Kidney (tissue), 14 donors: Measurements from ENCODE around the gene TSC22D1. TPM values are rescaled to one million over a fixed set of nuclear protein-coding genes. Genes with fewer than 3 reads are reported as not detected.
A peak's percentile ranks its signal among the peaks of the same experiment; 100 is the strongest.

Source experiments
- DNase-seq, 5 donors: peaks; one replicate each; pipeline ENCODE4 v3.0.0-alpha.2; 2013 to 2020
- FAIRE-seq: peaks from 2 replicates; lab custom pipeline; 2012; peaks lifted over from hg19 to GRCh38; lab: Jason Lieb, UNC
- H3K27ac ChIP-seq, 2 donors: one replicate each; pipeline ENCODE4 v1.7.0; 2013; ENCODE audit warnings: low read depth in 2 of 2, low read length in 2 of 2, inconsistent platforms in 1 of 2
- H3K27me3 ChIP-seq: one replicate; pipeline ENCODE4 v1.7.1; 2013; ENCODE audit warnings: low read length, inconsistent platforms; ENCODE audit not compliant: control insufficient read depth, insufficient read depth
- H3K36me3 ChIP-seq, 3 donors: one replicate each; pipeline versions ENCODE4 v1.7.0 to v1.7.1; 2013; ENCODE audit warnings: low read length in 3 of 3, control low read depth in 1 of 3, inconsistent platforms in 1 of 3; ENCODE audit not compliant: insufficient read depth in 3 of 3, control insufficient read depth in 2 of 3
- H3K4me1 ChIP-seq, 3 donors: one replicate each; pipeline versions ENCODE4 v1.7.0 to v1.7.1; 2013; ENCODE audit warnings: low read length in 3 of 3, inconsistent platforms in 1 of 3, low read depth in 1 of 3; ENCODE audit not compliant: control insufficient read depth in 2 of 3, insufficient read depth in 2 of 3
- H3K4me3 ChIP-seq, 3 donors: one replicate each; pipeline versions ENCODE4 v1.7.0 to v1.8.1; 2013; ENCODE audit warnings: low read length in 3 of 3, control low read depth in 1 of 3, inconsistent platforms in 1 of 3
- H3K9ac ChIP-seq, 3 donors: one replicate each; pipeline versions ENCODE4 v1.7.0 to v1.7.1; 2013; ENCODE audit warnings: low read length in 3 of 3, control low read depth in 1 of 3, inconsistent platforms in 1 of 3
- H3K9me3 ChIP-seq, 3 donors: one replicate each; pipeline versions ENCODE4 v1.7.0 to v1.7.1; 2013; ENCODE audit warnings: low read length in 3 of 3, control low read depth in 1 of 3, inconsistent platforms in 1 of 3; ENCODE audit not compliant: control insufficient read depth in 2 of 3, insufficient read depth in 1 of 3
- intact Hi-C: fragments of 100-400 bp; cut with DNase I; formaldehyde crosslinking; loops from one replicate; pipeline ENCODE4 v1.11.1; 2022
- polyA plus RNA-seq: library from polyadenylated mRNA; stranded (reverse); fragments of 350-450 nt; fragmentation: Illumina TruSeq; extraction: RNeasy Lipid Tissue Mini Kit (QIAGEN cat#74804); gene quantifications from one replicate; pipeline ENCODE4 v1.2.3, GENCODE V29; 2014; ENCODE audit warnings: low read depth, low replicate concordance; ENCODE audit not compliant: insufficient read depth
- total RNA-seq: library from RNA; stranded (reverse); fragmentation: NEBNext Ultra II Directional; extraction: Animal tissue kit (Norgen Biotek cat#: 25700); gene quantifications from one replicate; pipeline ENCODE4 v1.2.1, GENCODE V29; 2021
- TF ChIP-seq, protein P1 (sequence below): IDR thresholded peaks from 3 replicates; pipeline ENCODE4 v1.5.1; 2012; ENCODE audit warnings: mild to moderate bottlenecking, moderate library complexity, borderline replicate concordance; ENCODE audit not compliant: insufficient read depth; ENCODE audit errors: extremely low read depth
- donor health status: control.
- donor health status: control.
- donor health status: control.
- donor health status: control.
- donor health status: control.
- donor health status: DM: yes; HTN: yes; CAD: no.
- donor health status: Normal renal cell carcinoma (clear cell type).

Gene TSC22D1
- total and polyA plus RNA-seq, 2 donors from 2014 or later = 163 to 349 TPM

- no peaks in the 10 kb centered on the region for H3K36me3 ChIP-seq
- peaks cover 0 to 2% (median 0%) of the 10 kb centered on the region in 3 donors for H3K4me1 ChIP-seq
- no peak overlapping the region for H3K9ac ChIP-seq
- TF ChIP-seq, protein P1, sequence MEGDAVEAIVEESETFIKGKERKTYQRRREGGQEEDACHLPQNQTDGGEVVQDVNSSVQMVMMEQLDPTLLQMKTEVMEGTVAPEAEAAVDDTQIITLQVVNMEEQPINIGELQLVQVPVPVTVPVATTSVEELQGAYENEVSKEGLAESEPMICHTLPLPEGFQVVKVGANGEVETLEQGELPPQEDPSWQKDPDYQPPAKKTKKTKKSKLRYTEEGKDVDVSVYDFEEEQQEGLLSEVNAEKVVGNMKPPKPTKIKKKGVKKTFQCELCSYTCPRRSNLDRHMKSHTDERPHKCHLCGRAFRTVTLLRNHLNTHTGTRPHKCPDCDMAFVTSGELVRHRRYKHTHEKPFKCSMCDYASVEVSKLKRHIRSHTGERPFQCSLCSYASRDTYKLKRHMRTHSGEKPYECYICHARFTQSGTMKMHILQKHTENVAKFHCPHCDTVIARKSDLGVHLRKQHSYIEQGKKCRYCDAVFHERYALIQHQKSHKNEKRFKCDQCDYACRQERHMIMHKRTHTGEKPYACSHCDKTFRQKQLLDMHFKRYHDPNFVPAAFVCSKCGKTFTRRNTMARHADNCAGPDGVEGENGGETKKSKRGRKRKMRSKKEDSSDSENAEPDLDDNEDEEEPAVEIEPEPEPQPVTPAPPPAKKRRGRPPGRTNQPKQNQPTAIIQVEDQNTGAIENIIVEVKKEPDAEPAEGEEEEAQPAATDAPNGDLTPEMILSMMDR = no peak
- FAIRE-seq = no peak
- peak in 1 of 5 donors; percentile 42 for DNase-seq
- H3K27me3 ChIP-seq = no peaks in the 10 kb centered on the region
- no peak overlapping the region for H3K27ac ChIP-seq
- no peak overlapping the region for H3K4me3 ChIP-seq
- intact Hi-C loops = no loop called here
- no peaks in the 10 kb centered on the region for H3K9me3 ChIP-seq
These were observed 158.7 kb downstream of the TSC22D1 start for GRCh38 chr13:44417446-44417845.

GRCh38 chr13:44416744-44417143, 159.4 kb downstream of the TSC22D1 start:
- Histone ChIP-seq H3K27me3 (no peaks in the 10 kb centered on the region), H3K9ac (no peak overlapping the region), H3K27ac (no peak overlapping the region), H3K9me3 (no peaks in the 10 kb centered on the region), H3K36me3 (no peaks in the 10 kb centered on the region), H3K4me3 (no peak overlapping the region), H3K4me1 (no peaks in the 10 kb centered on the region)
- TF ChIP-seq, protein P1 = no peak
- intact Hi-C loops = no loop called here
- FAIRE-seq (no peak), DNase-seq (no peak)

DNA sequence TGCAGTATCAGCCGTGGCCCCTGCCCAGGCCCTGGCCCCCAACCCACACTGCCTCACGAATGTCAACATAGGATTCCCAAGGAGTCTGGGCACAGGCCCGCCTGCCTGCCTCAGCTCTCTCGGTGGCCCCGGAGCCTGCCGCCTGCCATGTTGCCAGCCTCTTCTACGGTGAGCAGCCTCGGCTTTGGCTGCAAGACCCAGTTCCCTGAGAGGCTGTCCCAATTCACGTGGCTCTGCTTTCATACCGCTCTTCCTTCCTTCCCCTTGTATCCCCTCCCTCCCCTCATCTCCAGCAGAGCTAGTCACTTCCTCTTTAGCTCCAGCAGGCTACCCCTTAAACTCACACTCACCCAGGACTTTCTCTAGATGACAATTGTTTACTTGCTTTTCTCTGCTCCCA, 159.8 kb downstream of the TSC22D1 start:
- TF ChIP-seq, protein P1 = no peak
- intact Hi-C loops = no loop called here
- Histone ChIP-seq H3K27me3 (no peaks in the 10 kb centered on the region), H3K36me3 (no peaks in the 10 kb centered on the region), H3K9ac (no peak overlapping the region), H3K4me1 (no peaks in the 10 kb centered on the region), H3K9me3 (no peaks in the 10 kb centered on the region), H3K4me3 (no peak overlapping the region), H3K27ac (no peak overlapping the region)
- DNase-seq (peak in 2 of 5 donors; percentile 37 to 68), FAIRE-seq (no peak)

DNA sequence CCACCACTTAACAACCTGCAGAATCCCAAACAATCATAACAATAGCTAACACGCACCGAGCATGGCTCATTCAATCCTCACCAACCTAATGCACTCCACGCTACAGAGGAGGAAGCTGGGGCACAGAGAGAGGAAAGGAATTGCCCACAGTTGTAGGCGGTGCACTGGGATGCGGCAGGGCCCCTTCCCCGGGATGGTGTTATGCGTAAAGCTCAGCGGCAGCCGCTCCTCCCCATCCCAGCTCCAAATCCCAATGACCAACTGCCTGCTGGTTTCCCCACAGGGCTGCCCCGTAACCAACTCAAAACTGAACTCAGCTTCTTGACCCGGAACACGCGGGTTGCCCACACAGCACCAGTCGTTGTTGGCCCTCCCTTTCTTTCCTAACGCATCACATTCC, 160.3 kb downstream of the TSC22D1 start:
- no peaks in the 10 kb centered on the region for H3K36me3 ChIP-seq
- no peak overlapping the region for H3K4me3 ChIP-seq
- no peak for FAIRE-seq
- TF ChIP-seq, protein P1 = no peak
- no peaks in the 10 kb centered on the region for H3K4me1 ChIP-seq
- no peaks in the 10 kb centered on the region for H3K9me3 ChIP-seq
- intact Hi-C loops = no loop called here
- H3K27ac ChIP-seq = no peak overlapping the region
- H3K27me3 ChIP-seq = no peaks in the 10 kb centered on the region
- H3K9ac ChIP-seq = no peak overlapping the region
- peak in 2 of 5 donors; percentile 46 to 62 for DNase-seq
